ENCODE measurements around the gene GALR1. TPM values are rescaled to one million over a fixed set of nuclear protein-coding genes. Genes with fewer than 3 reads are reported as not detected.

Gene GALR1
- total RNA-seq, 1 experiment from 2014 or later = 0.11 TPM

DNA sequence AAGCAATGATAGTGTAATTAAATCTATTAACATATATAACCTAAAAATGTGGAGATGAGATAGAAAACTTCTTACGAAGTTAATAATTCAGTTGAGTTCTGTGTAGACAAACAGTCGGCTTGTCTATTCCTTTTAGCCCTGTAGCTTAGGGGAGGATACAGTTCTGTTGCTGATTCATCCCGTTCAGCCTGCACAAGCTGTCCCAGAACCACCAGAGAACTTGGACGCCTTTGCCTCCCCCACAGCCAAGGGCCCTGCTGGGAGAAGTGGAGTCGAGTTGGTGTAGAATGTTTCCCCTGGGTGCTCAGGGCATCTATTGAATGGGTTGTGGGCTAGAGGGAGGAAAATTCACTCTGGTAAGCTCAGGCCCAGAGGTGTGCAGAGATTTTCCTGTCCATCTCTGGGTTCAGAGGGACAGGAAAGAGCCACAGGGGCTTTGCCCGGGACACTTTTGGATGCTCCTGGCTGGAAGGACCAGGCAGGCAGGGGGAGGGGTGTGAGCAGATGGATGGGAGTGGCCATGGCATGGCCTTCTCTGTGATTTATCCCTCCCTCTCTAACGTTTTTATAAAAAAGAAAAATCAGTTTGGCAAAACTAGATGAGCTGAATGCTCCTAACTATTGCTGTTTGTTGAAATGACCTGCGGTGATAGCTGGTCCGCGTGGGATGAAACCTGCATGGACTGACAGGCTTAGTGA lies 42.8 kb upstream of the GALR1 start:
- Mint-ChIP-seq H3K9me3 (no peaks in the 10 kb centered on the region), H3K4me1 (peaks cover 20% of the 10 kb centered on the region), H3K27ac (no peak overlapping the region), H3K4me3 (no peak overlapping the region), H3K36me3 (no peaks in the 10 kb centered on the region), H3K27me3 (ENCODE audit: low read depth) (no peaks in the 10 kb centered on the region)
- ChIA-PET POLR2A (no interaction called here), CTCF (interaction anchor here (1.0 to 1.9 kb wide), 4 partner anchors 9 to 110 kb away, joined by 3 to 8 read pairs (median 6); no protein-coding TSS in a partner anchor)
- ATAC-seq (no peak), DNase-seq (ENCODE audit: low spot score) (no peak)
- no peak for TF ChIP-seq ZNF263 (CRISPR knock-in tag; IDR thresholded peaks at IDR 0.05; ENCODE audit: low read depth)
- TF ChIP-seq, protein P1, sequence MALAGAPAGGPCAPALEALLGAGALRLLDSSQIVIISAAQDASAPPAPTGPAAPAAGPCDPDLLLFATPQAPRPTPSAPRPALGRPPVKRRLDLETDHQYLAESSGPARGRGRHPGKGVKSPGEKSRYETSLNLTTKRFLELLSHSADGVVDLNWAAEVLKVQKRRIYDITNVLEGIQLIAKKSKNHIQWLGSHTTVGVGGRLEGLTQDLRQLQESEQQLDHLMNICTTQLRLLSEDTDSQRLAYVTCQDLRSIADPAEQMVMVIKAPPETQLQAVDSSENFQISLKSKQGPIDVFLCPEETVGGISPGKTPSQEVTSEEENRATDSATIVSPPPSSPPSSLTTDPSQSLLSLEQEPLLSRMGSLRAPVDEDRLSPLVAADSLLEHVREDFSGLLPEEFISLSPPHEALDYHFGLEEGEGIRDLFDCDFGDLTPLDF (CRISPR knock-in tag; IDR thresholded peaks at IDR 0.05) = no peak
- TF ChIP-seq PRRX2 (CRISPR knock-in tag; IDR thresholded peaks at IDR 0.05) = no peak
- TF ChIP-seq, protein P2, sequence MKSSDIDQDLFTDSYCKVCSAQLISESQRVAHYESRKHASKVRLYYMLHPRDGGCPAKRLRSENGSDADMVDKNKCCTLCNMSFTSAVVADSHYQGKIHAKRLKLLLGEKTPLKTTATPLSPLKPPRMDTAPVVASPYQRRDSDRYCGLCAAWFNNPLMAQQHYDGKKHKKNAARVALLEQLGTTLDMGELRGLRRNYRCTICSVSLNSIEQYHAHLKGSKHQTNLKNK (CRISPR knock-in tag; IDR thresholded peaks at IDR 0.05) = no peak
- no peak for TF ChIP-seq IRF2 (CRISPR knock-in tag; IDR thresholded peaks at IDR 0.05; ENCODE audit: borderline replicate concordance, low read depth)
- TF ChIP-seq, protein P3, sequence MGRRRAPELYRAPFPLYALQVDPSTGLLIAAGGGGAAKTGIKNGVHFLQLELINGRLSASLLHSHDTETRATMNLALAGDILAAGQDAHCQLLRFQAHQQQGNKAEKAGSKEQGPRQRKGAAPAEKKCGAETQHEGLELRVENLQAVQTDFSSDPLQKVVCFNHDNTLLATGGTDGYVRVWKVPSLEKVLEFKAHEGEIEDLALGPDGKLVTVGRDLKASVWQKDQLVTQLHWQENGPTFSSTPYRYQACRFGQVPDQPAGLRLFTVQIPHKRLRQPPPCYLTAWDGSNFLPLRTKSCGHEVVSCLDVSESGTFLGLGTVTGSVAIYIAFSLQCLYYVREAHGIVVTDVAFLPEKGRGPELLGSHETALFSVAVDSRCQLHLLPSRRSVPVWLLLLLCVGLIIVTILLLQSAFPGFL (CRISPR knock-in tag; IDR thresholded peaks at IDR 0.05; ENCODE audit: borderline replicate concordance) = no peak
- no peak for TF ChIP-seq ZNF219 (CRISPR knock-in tag; IDR thresholded peaks at IDR 0.05; ENCODE audit: borderline replicate concordance)
- TF ChIP-seq, protein P4, sequence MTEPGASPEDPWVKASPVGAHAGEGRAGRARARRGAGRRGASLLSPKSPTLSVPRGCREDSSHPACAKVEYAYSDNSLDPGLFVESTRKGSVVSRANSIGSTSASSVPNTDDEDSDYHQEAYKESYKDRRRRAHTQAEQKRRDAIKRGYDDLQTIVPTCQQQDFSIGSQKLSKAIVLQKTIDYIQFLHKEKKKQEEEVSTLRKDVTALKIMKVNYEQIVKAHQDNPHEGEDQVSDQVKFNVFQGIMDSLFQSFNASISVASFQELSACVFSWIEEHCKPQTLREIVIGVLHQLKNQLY (CRISPR knock-in tag; IDR thresholded peaks at IDR 0.05) = no peak
- no peak for TF ChIP-seq GTF2I (CRISPR knock-in tag; conservative IDR thresholded peaks at IDR 0.05)
- TF ChIP-seq NR1H2 (CRISPR knock-in tag; IDR thresholded peaks at IDR 0.05) = no peak
- TF ChIP-seq, protein P5, sequence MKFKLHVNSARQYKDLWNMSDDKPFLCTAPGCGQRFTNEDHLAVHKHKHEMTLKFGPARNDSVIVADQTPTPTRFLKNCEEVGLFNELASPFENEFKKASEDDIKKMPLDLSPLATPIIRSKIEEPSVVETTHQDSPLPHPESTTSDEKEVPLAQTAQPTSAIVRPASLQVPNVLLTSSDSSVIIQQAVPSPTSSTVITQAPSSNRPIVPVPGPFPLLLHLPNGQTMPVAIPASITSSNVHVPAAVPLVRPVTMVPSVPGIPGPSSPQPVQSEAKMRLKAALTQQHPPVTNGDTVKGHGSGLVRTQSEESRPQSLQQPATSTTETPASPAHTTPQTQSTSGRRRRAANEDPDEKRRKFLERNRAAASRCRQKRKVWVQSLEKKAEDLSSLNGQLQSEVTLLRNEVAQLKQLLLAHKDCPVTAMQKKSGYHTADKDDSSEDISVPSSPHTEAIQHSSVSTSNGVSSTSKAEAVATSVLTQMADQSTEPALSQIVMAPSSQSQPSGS (CRISPR knock-in tag; IDR thresholded peaks at IDR 0.05; ENCODE audit: borderline replicate concordance, low read depth) = no peak
- no peak for TF ChIP-seq GABPB1 (CRISPR knock-in tag; IDR thresholded peaks at IDR 0.05)
- no peak for TF ChIP-seq MXD4 (CRISPR knock-in tag; IDR thresholded peaks at IDR 0.05; ENCODE audit: borderline replicate concordance)
- no peak for TF ChIP-seq ZNF416 (CRISPR knock-in tag; IDR thresholded peaks at IDR 0.05)
- TF ChIP-seq, protein P6, sequence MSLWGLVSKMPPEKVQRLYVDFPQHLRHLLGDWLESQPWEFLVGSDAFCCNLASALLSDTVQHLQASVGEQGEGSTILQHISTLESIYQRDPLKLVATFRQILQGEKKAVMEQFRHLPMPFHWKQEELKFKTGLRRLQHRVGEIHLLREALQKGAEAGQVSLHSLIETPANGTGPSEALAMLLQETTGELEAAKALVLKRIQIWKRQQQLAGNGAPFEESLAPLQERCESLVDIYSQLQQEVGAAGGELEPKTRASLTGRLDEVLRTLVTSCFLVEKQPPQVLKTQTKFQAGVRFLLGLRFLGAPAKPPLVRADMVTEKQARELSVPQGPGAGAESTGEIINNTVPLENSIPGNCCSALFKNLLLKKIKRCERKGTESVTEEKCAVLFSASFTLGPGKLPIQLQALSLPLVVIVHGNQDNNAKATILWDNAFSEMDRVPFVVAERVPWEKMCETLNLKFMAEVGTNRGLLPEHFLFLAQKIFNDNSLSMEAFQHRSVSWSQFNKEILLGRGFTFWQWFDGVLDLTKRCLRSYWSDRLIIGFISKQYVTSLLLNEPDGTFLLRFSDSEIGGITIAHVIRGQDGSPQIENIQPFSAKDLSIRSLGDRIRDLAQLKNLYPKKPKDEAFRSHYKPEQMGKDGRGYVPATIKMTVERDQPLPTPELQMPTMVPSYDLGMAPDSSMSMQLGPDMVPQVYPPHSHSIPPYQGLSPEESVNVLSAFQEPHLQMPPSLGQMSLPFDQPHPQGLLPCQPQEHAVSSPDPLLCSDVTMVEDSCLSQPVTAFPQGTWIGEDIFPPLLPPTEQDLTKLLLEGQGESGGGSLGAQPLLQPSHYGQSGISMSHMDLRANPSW (CRISPR knock-in tag; conservative IDR thresholded peaks at IDR 0.05; ENCODE audit: low read depth) = no peak
- TF ChIP-seq, protein P7, sequence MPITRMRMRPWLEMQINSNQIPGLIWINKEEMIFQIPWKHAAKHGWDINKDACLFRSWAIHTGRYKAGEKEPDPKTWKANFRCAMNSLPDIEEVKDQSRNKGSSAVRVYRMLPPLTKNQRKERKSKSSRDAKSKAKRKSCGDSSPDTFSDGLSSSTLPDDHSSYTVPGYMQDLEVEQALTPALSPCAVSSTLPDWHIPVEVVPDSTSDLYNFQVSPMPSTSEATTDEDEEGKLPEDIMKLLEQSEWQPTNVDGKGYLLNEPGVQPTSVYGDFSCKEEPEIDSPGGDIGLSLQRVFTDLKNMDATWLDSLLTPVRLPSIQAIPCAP (CRISPR knock-in tag; IDR thresholded peaks at IDR 0.05) = no peak
- no peak for TF ChIP-seq TEAD1 (CRISPR knock-in tag; IDR thresholded peaks at IDR 0.05)
